Endothelial cell of umbilical vein (primary cell): Measurements from ENCODE around the gene OR52D1. TPM values are rescaled to one million over a fixed set of nuclear protein-coding genes. Genes with fewer than 3 reads are reported as not detected.

ENCODE experiments used
- BruUV-seq: library from RNA; stranded (reverse); fragments of 400-500 nt; replicated peaks from 2 replicates; lab custom pipeline; 2021; lab: Mats Ljungman, UMichigan
- CTCF ChIA-PET: fragments of 300-600, 350-600 bp; sonication (Branson Sonifier 250); formaldehyde crosslinking; loops from one replicate; lab custom pipeline; 2021; ENCODE audit warnings: antibody characterized with exemption, inconsistent platforms; lab: Charles Lee
- POLR2A ChIA-PET: fragments of 300-600, 350-600 bp; sonication (Branson Sonifier 250); formaldehyde crosslinking; loops from one replicate; lab custom pipeline; 2021; ENCODE audit warnings: antibody characterized with exemption, inconsistent platforms; lab: Charles Lee
- DNase-seq: peaks from one replicate; pipeline ENCODE4 v3.0.0-alpha.2; 2011; ENCODE audit warnings: low read depth, low spot score
- FAIRE-seq: peaks from 2 replicates; lab custom pipeline; 2011; peaks lifted over from hg19 to GRCh38; lab: Jason Lieb, UNC
- H2AFZ ChIP-seq: 2 replicates; pipeline ENCODE4 v1.6.0; 2012; ENCODE audit warnings: low read depth, low read length, control low read depth, inconsistent platforms
- H3K27ac ChIP-seq: 2 replicates; pipeline ENCODE4 v1.5.1; 2011; ENCODE audit warnings: low read depth, mild to moderate bottlenecking, control low read depth, low read length, moderate library complexity; ENCODE audit not compliant: insufficient read depth
- H3K27me3 ChIP-seq, 2 experiments: 2 replicates each; pipeline versions ENCODE4 v1.6.0 to v1.6.1; 2011; ENCODE audit warnings: low read length in 2 of 2, mixed read lengths in 1 of 2; ENCODE audit not compliant: control insufficient read depth in 2 of 2, insufficient read depth in 2 of 2
- H3K36me3 ChIP-seq, 2 experiments: 2 replicates in 1 of 2; 3 replicates in 1 of 2; pipeline ENCODE4 v1.5.1; 2011; ENCODE audit warnings: low read length in 2 of 2, mild to moderate bottlenecking in 1 of 2, moderate library complexity in 1 of 2; ENCODE audit not compliant: control insufficient read depth in 2 of 2, insufficient read depth in 2 of 2; ENCODE audit errors: extremely low read depth in 1 of 2
- H3K4me1 ChIP-seq: 3 replicates; pipeline ENCODE4 v1.5.1; 2011; ENCODE audit warnings: mild to moderate bottlenecking, low read length; ENCODE audit not compliant: control insufficient read depth, insufficient read depth; ENCODE audit errors: extremely low read depth
- H3K4me2 ChIP-seq: 2 replicates; pipeline ENCODE4 v1.6.1; 2011; ENCODE audit warnings: low read length, control low read depth, mixed read lengths; ENCODE audit not compliant: insufficient read depth
- H3K4me3 ChIP-seq, 3 experiments: fragments of 200-600 bp in 1 of 3; sonication (generic), shearing (Covaris generic) in 1 of 3; replicated peaks in 1 of 3; 2 replicates each; pipeline ENCODE4 v1.5.1; 2011 to 2016; ENCODE audit warnings: control low read depth in 3 of 3, low read length in 3 of 3, mild to moderate bottlenecking in 2 of 3, inconsistent platforms in 1 of 3, low read depth in 1 of 3, moderate library complexity in 1 of 3; ENCODE audit not compliant: insufficient read depth in 1 of 3
- H3K79me2 ChIP-seq: 2 replicates; pipeline ENCODE4 v1.6.0; 2012; ENCODE audit warnings: low read length, inconsistent platforms; ENCODE audit not compliant: control insufficient read depth, insufficient read depth
- H3K9ac ChIP-seq: replicated peaks from 2 replicates; pipeline ENCODE3; 2011; ENCODE audit warnings: low read length, control low read depth; ENCODE audit not compliant: insufficient read depth; ENCODE audit errors: extremely low read depth
- H3K9me1 ChIP-seq: replicated peaks from 3 replicates; pipeline ENCODE4 v1.6.0; 2011; ENCODE audit warnings: mild to moderate bottlenecking, low read length; ENCODE audit not compliant: control insufficient read depth, insufficient read depth; ENCODE audit errors: extremely low read depth
- H3K9me3 ChIP-seq: replicated peaks from 2 replicates; pipeline ENCODE4 v1.5.1; 2012; ENCODE audit warnings: low read length, inconsistent platforms; ENCODE audit not compliant: control insufficient read depth, insufficient read depth
- H4K20me1 ChIP-seq: replicated peaks from 2 replicates; pipeline ENCODE3; 2011; ENCODE audit warnings: mild to moderate bottlenecking, low read length; ENCODE audit not compliant: control insufficient read depth, insufficient read depth; ENCODE audit errors: extremely low read depth
- CTCF ChIP-seq, 2 donors: IDR thresholded peaks; 1 replicate in 1 of 2; 2 replicates in 1 of 2; pipeline ENCODE4 v1.5.1; 2011; ENCODE audit warnings: low read length in 2 of 2, mild to moderate bottlenecking in 2 of 2, moderate library complexity in 2 of 2, control low read depth in 1 of 2, inconsistent platforms in 1 of 2, low read depth in 1 of 2; ENCODE audit not compliant: insufficient read depth in 1 of 2; ENCODE audit errors: extremely low read depth in 1 of 2
- EZH2 ChIP-seq: IDR thresholded peaks from 2 replicates; pipeline ENCODE4 v1.6.1; 2012; ENCODE audit warnings: borderline replicate concordance, low read depth, mild to moderate bottlenecking, moderate library complexity, low read length, inconsistent platforms; ENCODE audit not compliant: severe bottlenecking
- FOS ChIP-seq: IDR thresholded peaks from 2 replicates; pipeline ENCODE4 v1.6.1; 2011; ENCODE audit warnings: mild to moderate bottlenecking, low read length, moderate library complexity, borderline replicate concordance; ENCODE audit not compliant: insufficient read depth
- GATA2 ChIP-seq: IDR thresholded peaks from 2 replicates; pipeline ENCODE4 v1.7.0; 2011; ENCODE audit warnings: low read depth, mild to moderate bottlenecking, moderate library complexity, mixed read lengths, low read length; ENCODE audit not compliant: insufficient read length, insufficient read depth
- JUN ChIP-seq: IDR thresholded peaks from 2 replicates; pipeline ENCODE4 v1.6.1; 2011; ENCODE audit warnings: borderline replicate concordance, low read depth; ENCODE audit not compliant: insufficient read length, insufficient read depth
- MAX ChIP-seq: IDR thresholded peaks from 2 replicates; pipeline ENCODE4 v1.6.1; 2011; ENCODE audit not compliant: insufficient read depth, insufficient read length
- MYC ChIP-seq: IDR thresholded peaks from one replicate; pipeline ENCODE4 v1.6.1; 2011; ENCODE audit warnings: mild to moderate bottlenecking, low read depth, low read length
- POLR2A ChIP-seq: IDR thresholded peaks from 2 replicates; pipeline ENCODE4 v1.6.1; 2012; ENCODE audit warnings: low read depth, mild to moderate bottlenecking, control low read depth, low read length
- POLR2AphosphoS5 ChIP-seq: IDR thresholded peaks from 2 replicates; pipeline ENCODE4 v1.6.1; 2012; ENCODE audit warnings: low read depth, mild to moderate bottlenecking, control low read depth, low read length, moderate library complexity; ENCODE audit not compliant: insufficient read depth
- dilution Hi-C: fragments of 300-500 bp; cut with MboI; formaldehyde crosslinking; loops from one replicate; pipeline ENCODE4 v1.15.0; 2019; ENCODE audit warnings: low sequenced_read_pairs; ENCODE audit not compliant: extremely low pct_ligation_motif_present
- intact Hi-C: fragments of 100-400 bp; cut with micrococcal nuclease; formaldehyde crosslinking; loops from one replicate; pipeline ENCODE4 v1.10.0; 2022
- polyA plus RNA-seq, 4 experiments: library from polyadenylated mRNA; depleted of rRNA in 3 of 4; stranded (reverse) in 3 of 4; unstranded in 1 of 4; fragments of >200 nt; gene quantifications; 2 replicates each; pipeline versions ENCODE4 v1.2.1 to v1.2.3, GENCODE V29; 2011 to 2012; ENCODE audit warnings: missing spikeins in 1 of 4
- total RNA-seq: library from RNA; stranded (reverse); gene quantifications from 2 replicates; pipeline ENCODE4 v1.2.3, GENCODE V29; 2021

Gene OR52D1
- total and polyA plus RNA-seq, 2 donors (not counting 3 experiments of a cell fraction or from before 2014, with no cell fraction given) = not detected

GRCh38 chr11:5507933-5508305 lies 19.4 kb downstream of the OR52D1 start:
- intact Hi-C loops (no loop called here), dilution Hi-C loops (no loop called here)
- H3K9me3 ChIP-seq = no peaks in the 10 kb centered on the region
- no peak for FAIRE-seq
- no peak overlapping the region for H3K4me3 ChIP-seq
- no peaks in the 10 kb centered on the region for H4K20me1 ChIP-seq
- no peaks in the 10 kb centered on the region for H3K4me1 ChIP-seq
- ChIA-PET POLR2A (no interaction called here), CTCF (no interaction called here)
- DNase-seq = no peak
- H3K36me3 ChIP-seq = no peaks in the 10 kb centered on the region
- H3K9me1 ChIP-seq = no peaks in the 10 kb centered on the region
- no peak overlapping the region for H3K9ac ChIP-seq
- peaks cover 0 to 2% of the 10 kb centered on the region in 2 experiments for H3K27me3 ChIP-seq
- no TSS peak for BruUV-seq
- TF ChIP-seq MYC = no peak
- no peak for TF ChIP-seq CTCF (IDR thresholded peaks at IDR 0.05; ENCODE audit: extremely low read depth in 1 of 2, insufficient read depth in 1 of 2, low read depth in 1 of 2, low read length in 2 of 2)
- no peak for TF ChIP-seq EZH2
- no peak for TF ChIP-seq MAX
- no peaks in the 10 kb centered on the region for H3K79me2 ChIP-seq
- H2AFZ ChIP-seq = no peak overlapping the region
- H3K27ac ChIP-seq = no peak overlapping the region
- no peak overlapping the region for H3K4me2 ChIP-seq

GRCh38 chr11:5508605-5509004 lies 20.1 kb downstream of the OR52D1 start:
- H3K9ac ChIP-seq = no peak overlapping the region
- H3K79me2 ChIP-seq = no peaks in the 10 kb centered on the region
- H4K20me1 ChIP-seq = no peaks in the 10 kb centered on the region
- POLR2A ChIA-PET = no interaction called here
- TF ChIP-seq MAX (no peak), MYC (no peak), JUN (no peak), FOS (no peak), GATA2 (no peak), EZH2 (no peak), CTCF (IDR thresholded peaks at IDR 0.05; ENCODE audit: extremely low read depth in 1 of 2, insufficient read depth in 1 of 2, low read depth in 1 of 2, low read length in 2 of 2) (no peak), POLR2AphosphoS5 (no peak), POLR2A (no peak)
- CTCF ChIA-PET = no interaction called here
- no peak overlapping the region for H3K4me2 ChIP-seq
- dilution Hi-C loops = no loop called here
- intact Hi-C loops = no loop called here
- no peaks in the 10 kb centered on the region for H3K4me1 ChIP-seq
- H3K36me3 ChIP-seq = no peaks in the 10 kb centered on the region
- H3K9me3 ChIP-seq = no peaks in the 10 kb centered on the region
- no peak overlapping the region for H2AFZ ChIP-seq
- DNase-seq (no peak), FAIRE-seq (no peak)
- H3K27ac ChIP-seq = no peak overlapping the region
- no peaks in the 10 kb centered on the region for H3K9me1 ChIP-seq
- no TSS peak for BruUV-seq
- no peak overlapping the region for H3K4me3 ChIP-seq
- H3K27me3 ChIP-seq = peaks cover 0 to 2% of the 10 kb centered on the region in 2 experiments
